HUES6 (cell line): ENCODE results near the gene AGRN.
"Not testable (repeated sequence)": the region's sequence is repeated elsewhere in the genome, so short reads cannot be mapped to it uniquely, and the experiment has no call there.

Experiments used
- H3K27ac ChIP-seq: 2 replicates; pipeline ENCODE4 v1.7.0; 2013; ENCODE audit warnings: low read depth, mild to moderate bottlenecking, low read length, inconsistent platforms
- H3K27me3 ChIP-seq: 2 replicates; pipeline ENCODE4 v1.6.1; 2013; ENCODE audit warnings: low read length; ENCODE audit not compliant: control insufficient read depth, insufficient read depth
- H3K36me3 ChIP-seq: 2 replicates; pipeline ENCODE4 v1.6.1; 2013; ENCODE audit warnings: low read length; ENCODE audit not compliant: control insufficient read depth, insufficient read depth
- H3K4me1 ChIP-seq: 2 replicates; pipeline ENCODE4 v1.6.1; 2013; ENCODE audit warnings: low read length; ENCODE audit not compliant: control insufficient read depth, insufficient read depth
- H3K4me3 ChIP-seq: 2 replicates; pipeline ENCODE4 v1.5.1; 2013; ENCODE audit warnings: low read depth, low read length
- H3K9ac ChIP-seq: one replicate; pipeline ENCODE4 v1.6.1; 2013; ENCODE audit warnings: mild to moderate bottlenecking, low read length
- H3K9me3 ChIP-seq: 2 replicates; pipeline ENCODE4 v1.6.1; 2013; ENCODE audit warnings: low read depth, low read length; ENCODE audit not compliant: control insufficient read depth, insufficient read depth

The AGRN gene

GRCh38 chr1:982765-983436 is 37.0 kb upstream of the AGRN start:
- Histone ChIP-seq H3K27me3 (peaks cover 76% of the 10 kb centered on the region), H3K4me1 (no peaks in the 10 kb centered on the region), H3K4me3 (no peak overlapping the region), H3K27ac (no peak overlapping the region), H3K9ac (no peak overlapping the region), H3K9me3 (no peaks in the 10 kb centered on the region), H3K36me3 (no peaks in the 10 kb centered on the region)

- Histone ChIP-seq H3K27me3 (peaks cover 73% of the 10 kb centered on the region), H3K4me1 (no peaks in the 10 kb centered on the region), H3K9ac (no peak overlapping the region), H3K4me3 (no peak overlapping the region), H3K36me3 (no peaks in the 10 kb centered on the region), H3K27ac (no peak overlapping the region), H3K9me3 (no peaks in the 10 kb centered on the region)
These were observed 36.0 kb upstream of the AGRN start for GRCh38 chr1:983798-984475.

- peaks cover 76% of the 10 kb centered on the region for H3K27me3 ChIP-seq
- H3K27ac ChIP-seq: no peak overlapping the region
- no peaks in the 10 kb centered on the region for H3K4me1 ChIP-seq
- H3K9me3 ChIP-seq: no peaks in the 10 kb centered on the region
- H3K9ac ChIP-seq: no peak overlapping the region
- no peaks in the 10 kb centered on the region for H3K36me3 ChIP-seq
- H3K4me3 ChIP-seq: no peak overlapping the region
These were observed 35.5 kb upstream of the AGRN start for GRCh38 chr1:984476-984814.

DNA sequence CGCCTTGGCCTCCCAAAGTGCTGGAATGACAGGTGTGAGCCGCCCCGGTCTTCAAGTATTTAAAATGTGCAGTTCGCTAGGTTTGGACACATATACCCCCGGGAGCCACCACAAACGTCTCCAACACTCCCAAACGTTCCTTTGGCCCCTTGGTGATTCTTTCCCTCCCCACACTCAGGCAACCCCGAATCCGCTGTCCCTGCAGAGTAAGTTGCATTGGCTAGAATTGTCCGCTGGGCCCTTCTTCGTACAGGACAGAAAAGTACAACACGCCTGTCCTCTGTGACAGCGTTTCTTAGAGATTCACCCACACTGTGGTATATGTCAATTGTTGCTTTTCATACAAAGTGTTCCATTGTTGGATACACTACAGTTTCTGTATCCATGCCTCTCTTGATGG is 34.8 kb upstream of the AGRN start:
- Histone ChIP-seq H3K9me3 (no peaks in the 10 kb centered on the region), H3K4me1 (no peaks in the 10 kb centered on the region), H3K27ac (no peak overlapping the region), H3K9ac (no peak overlapping the region), H3K4me3 (no peak overlapping the region), H3K27me3 (peaks cover 74% of the 10 kb centered on the region), H3K36me3 (no peaks in the 10 kb centered on the region)

- H3K9me3 ChIP-seq, H3K9ac ChIP-seq, H3K36me3 ChIP-seq, H3K4me1 ChIP-seq, H3K4me3 ChIP-seq, H3K27ac ChIP-seq: not testable (repeated sequence)
- peaks cover 69% of the 10 kb centered on the region for H3K27me3 ChIP-seq
These were observed 31.9 kb upstream of the AGRN start for GRCh38 chr1:988061-988460.

GRCh38 chr1:991275-991674 is 28.6 kb upstream of the AGRN start:
- H3K36me3 ChIP-seq, H3K4me3 ChIP-seq, H3K9ac ChIP-seq, H3K9me3 ChIP-seq, H3K27ac ChIP-seq, H3K4me1 ChIP-seq: not testable (repeated sequence)
- H3K27me3 ChIP-seq: peaks cover 75% of the 10 kb centered on the region

- peaks cover 75% of the 10 kb centered on the region for H3K27me3 ChIP-seq
- no peaks in the 10 kb centered on the region for H3K36me3 ChIP-seq
- H3K9ac ChIP-seq: no peak overlapping the region
- peaks cover 9% of the 10 kb centered on the region for H3K9me3 ChIP-seq
- H3K4me1 ChIP-seq: peaks cover 4% of the 10 kb centered on the region; the same call in 1 of the 2 replicates
- H3K27ac ChIP-seq: no peak overlapping the region
- no peak overlapping the region for H3K4me3 ChIP-seq
These were observed 28.0 kb upstream of the AGRN start for GRCh38 chr1:991895-992294.

DNA sequence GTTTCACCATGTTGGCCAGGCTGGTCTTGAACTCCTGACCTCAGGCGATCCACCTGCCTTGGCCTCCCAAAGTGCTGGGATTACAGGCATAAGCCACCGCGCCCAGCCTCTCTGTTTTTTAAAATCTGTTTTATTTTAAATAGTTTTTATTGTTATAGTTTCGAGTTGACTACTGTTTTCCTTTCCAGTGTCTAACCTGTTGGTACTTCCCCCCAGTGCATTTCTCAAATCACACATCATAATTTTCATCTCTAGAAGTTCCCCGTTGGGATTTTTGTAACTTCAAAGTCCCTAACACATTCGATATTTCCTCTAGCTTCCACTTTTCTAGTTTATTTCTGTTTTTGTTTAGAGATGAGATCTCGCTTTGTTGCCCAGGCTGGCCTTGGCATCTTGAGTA is 27.6 kb upstream of the AGRN start:
- H3K9me3 ChIP-seq: peaks cover 9% of the 10 kb centered on the region
- H3K27me3 ChIP-seq: peaks cover 79% of the 10 kb centered on the region
- peaks cover 8% of the 10 kb centered on the region; the same call in 1 of the 2 replicates for H3K4me1 ChIP-seq
- no peak overlapping the region for H3K4me3 ChIP-seq
- H3K9ac ChIP-seq: no peak overlapping the region
- no peaks in the 10 kb centered on the region for H3K36me3 ChIP-seq
- no peak overlapping the region for H3K27ac ChIP-seq

DNA sequence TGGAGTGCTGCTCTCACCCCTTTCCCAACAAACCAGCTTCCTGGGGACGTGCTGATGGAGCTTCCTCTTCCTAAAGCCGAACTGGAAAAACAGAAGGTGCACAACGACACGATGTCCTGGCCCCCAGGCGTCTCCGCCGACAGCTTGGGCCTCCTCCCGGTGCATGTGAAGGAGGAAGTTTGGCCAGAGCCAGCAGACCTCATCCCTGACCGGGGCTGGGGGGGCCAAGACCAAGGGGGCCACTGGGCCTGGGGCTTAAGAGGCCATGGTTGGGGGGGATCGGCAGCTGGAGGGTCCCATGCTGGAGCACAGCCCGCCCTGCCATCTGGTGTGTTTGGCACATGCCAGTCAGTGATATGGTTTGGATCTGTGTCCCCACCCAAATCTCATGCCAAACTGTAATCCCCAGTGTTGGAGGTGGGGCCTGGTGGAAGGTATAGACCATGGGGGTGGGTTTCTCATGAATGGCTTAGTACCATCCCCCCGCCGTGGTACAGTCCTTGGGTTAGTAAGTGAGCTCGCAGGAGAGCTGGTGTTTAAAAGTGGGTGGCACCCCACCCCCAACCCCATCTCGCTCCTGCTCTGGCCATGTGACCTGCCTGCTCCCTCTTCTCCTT is 26.4 kb upstream of the AGRN start:
- Histone ChIP-seq H3K9ac (no peak overlapping the region), H3K4me1 (peaks cover 18% of the 10 kb centered on the region), H3K4me3 (no peak overlapping the region), H3K9me3 (peaks cover 9% of the 10 kb centered on the region), H3K36me3 (no peaks in the 10 kb centered on the region), H3K27me3 (peaks cover 89% of the 10 kb centered on the region), H3K27ac (no peak overlapping the region)

DNA sequence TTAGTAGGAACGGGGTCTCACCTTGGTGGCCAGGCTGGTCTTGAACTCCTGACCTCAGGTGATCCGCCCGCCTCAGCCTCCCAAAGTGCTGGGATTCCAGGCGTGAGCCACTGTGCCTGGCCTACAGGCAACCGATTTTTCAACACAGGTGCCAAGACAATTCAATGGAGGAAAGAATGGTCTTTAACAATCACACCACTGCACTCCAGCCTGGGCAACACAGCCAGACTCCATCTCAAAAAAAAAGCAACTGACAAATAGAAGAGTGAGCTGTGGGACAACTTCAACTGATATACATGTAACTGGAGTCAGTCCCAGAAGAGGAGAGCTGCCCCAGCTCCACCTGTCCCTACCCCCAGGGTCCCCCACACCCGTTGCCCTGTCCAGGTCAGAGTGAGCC is 25.4 kb upstream of the AGRN start:
- peaks cover 18% of the 10 kb centered on the region for H3K4me1 ChIP-seq
- not testable (repeated sequence) for H3K9ac ChIP-seq, H3K36me3 ChIP-seq, H3K9me3 ChIP-seq, H3K4me3 ChIP-seq, H3K27ac ChIP-seq
- H3K27me3 ChIP-seq: peaks cover 89% of the 10 kb centered on the region
